SK-N-SH (cell line): ENCODE data around the gene MPHOSPH8. TPM values are rescaled to one million over a fixed set of nuclear protein-coding genes. Genes with fewer than 3 reads are reported as not detected.

Source experiments
- CTCF ChIA-PET: fragments of 300-600, 350-600 bp; formaldehyde crosslinking; extraction: SDS; loops from one replicate; lab custom pipeline; 2021; lab: Yijun Ruan, JAX
- POLR2A ChIA-PET: fragments of 350-600 bp; sonication (Branson Sonifier 250); formaldehyde crosslinking; extraction: SDS; loops from one replicate; lab custom pipeline; 2020; ENCODE audit warnings: antibody characterized with exemption, inconsistent platforms; lab: Yijun Ruan, JAX
- DNase-seq: peaks from one replicate; pipeline ENCODE4 v3.0.0; 2012
- H2AFZ ChIP-seq: fragments of 200-600 bp; sonication (generic); 2 replicates; pipeline ENCODE4 v1.8.1; 2016; ENCODE audit warnings: antibody characterized with exemption, mild to moderate bottlenecking, low read depth
- H3F3A ChIP-seq: fragments of 200-600 bp; sonication (generic); replicated peaks from 2 replicates; pipeline ENCODE3; 2016; ENCODE audit warnings: antibody characterized with exemption, mild to moderate bottlenecking; ENCODE audit not compliant: insufficient read depth
- H3K27ac ChIP-seq, 2 experiments: fragments of 200-500 bp in 1 of 2; fragments of 200-600 bp in 1 of 2; sonication (Bioruptor generic) in 1 of 2; sonication (generic), shearing (Covaris generic) in 1 of 2; 2 replicates each; pipeline versions ENCODE4 v1.5.1 to v1.6.1; 2014 to 2016; ENCODE audit warnings: low read depth in 2 of 2, inconsistent platforms in 1 of 2, low read length in 1 of 2, mild to moderate bottlenecking in 1 of 2, mixed read lengths in 1 of 2
- H3K27me3 ChIP-seq: fragments of 200-600 bp; sonication (generic), shearing (Covaris generic); 2 replicates; pipeline ENCODE4 v1.6.1; 2016; ENCODE audit warnings: mixed run types; ENCODE audit not compliant: insufficient read depth
- H3K36me3 ChIP-seq, 2 experiments: fragments of 200-500 bp in 1 of 2; fragments of 200-600 bp in 1 of 2; sonication (Bioruptor generic) in 1 of 2; sonication (generic) in 1 of 2; replicated peaks in 1 of 2; 2 replicates each; pipeline versions ENCODE3 to v1.5.1; 2014 to 2016; ENCODE audit warnings: low read length in 1 of 2, mild to moderate bottlenecking in 1 of 2; ENCODE audit not compliant: insufficient read depth in 2 of 2, control insufficient read depth in 1 of 2
- H3K4me1 ChIP-seq, 2 experiments: fragments of 200-500 bp in 1 of 2; fragments of 200-600 bp in 1 of 2; sonication (Bioruptor generic) in 1 of 2; sonication (generic), shearing (Covaris generic) in 1 of 2; 2 replicates each; pipeline versions ENCODE4 v1.5.1 to v1.6.1; 2014 to 2016; ENCODE audit warnings: low read depth in 1 of 2, low read length in 1 of 2, mixed run types in 1 of 2; ENCODE audit not compliant: insufficient read depth in 2 of 2, control insufficient read depth in 1 of 2
- H3K4me2 ChIP-seq: fragments of 200-600 bp; sonication (generic), shearing (Covaris generic); 2 replicates; pipeline ENCODE4 v1.6.1; 2017; ENCODE audit warnings: mixed run types
- H3K4me3 ChIP-seq, 2 experiments: fragments of 200-500 bp in 1 of 2; fragments of 200-600 bp in 1 of 2; sonication (Bioruptor generic) in 1 of 2; sonication (generic), shearing (Covaris generic) in 1 of 2; 2 replicates each; pipeline versions ENCODE4 v1.5.1 to v1.8.1; 2014 to 2016; ENCODE audit warnings: low read depth in 2 of 2, inconsistent platforms in 1 of 2, low read length in 1 of 2, mild to moderate bottlenecking in 1 of 2, mixed read lengths in 1 of 2, moderate library complexity in 1 of 2
- H3K79me2 ChIP-seq: fragments of 200-600 bp; sonication (generic); 2 replicates; pipeline ENCODE4 v1.8.1; 2017; ENCODE audit warnings: mild to moderate bottlenecking; ENCODE audit not compliant: insufficient read depth
- H3K9ac ChIP-seq: fragments of 200-600 bp; sonication (generic); 2 replicates; pipeline ENCODE4 v1.6.1; 2017; ENCODE audit warnings: mixed run types
- H3K9me2 ChIP-seq: fragments of 200-600 bp; sonication (generic); 2 replicates; pipeline ENCODE4 v1.6.1; 2017; ENCODE audit warnings: mixed run types
- H3K9me3 ChIP-seq: fragments of 200-600 bp; sonication (generic); 2 replicates; pipeline ENCODE4 v1.6.1; 2017; ENCODE audit warnings: mixed run types, mild to moderate bottlenecking, moderate library complexity
- H4K20me1 ChIP-seq: fragments of 200-600 bp; sonication (generic); 2 replicates; pipeline ENCODE4 v1.6.1; 2017; ENCODE audit warnings: mild to moderate bottlenecking, mixed run types; ENCODE audit not compliant: insufficient read depth
- CTCF ChIP-seq: fragments of 200-600 bp; sonication (generic); IDR thresholded peaks from 2 replicates; pipeline ENCODE4 v1.6.1; 2017; ENCODE audit warnings: antibody characterized with exemption, mild to moderate bottlenecking, moderate library complexity
- EP300 ChIP-seq, 2 experiments: IDR thresholded peaks; 2 replicates each; pipeline versions ENCODE4 v1.4.0 to v1.6.1; 2012; ENCODE audit warnings: borderline replicate concordance in 1 of 2, low read depth in 1 of 2, low read length in 1 of 2
- GATA2 ChIP-seq: sonication (generic); formaldehyde crosslinking; IDR thresholded peaks from 2 replicates; pipeline ENCODE4 v1.5.0; 2020; ENCODE audit warnings: mild to moderate bottlenecking, missing genetic modification reagents
- IRF3 ChIP-seq: fragments of 150-350 bp; IDR thresholded peaks from 2 replicates; pipeline ENCODE4 v1.6.1; 2016; ENCODE audit warnings: mild to moderate bottlenecking, low read depth, low read length
- JUND ChIP-seq: IDR thresholded peaks from 2 replicates; pipeline ENCODE4 v1.4.0; 2012
- MEF2A ChIP-seq: IDR thresholded peaks from 2 replicates; pipeline ENCODE4 v1.4.0; 2012; ENCODE audit warnings: low read depth, borderline replicate concordance
- MXI1 ChIP-seq: IDR thresholded peaks from 2 replicates; pipeline ENCODE4 v1.6.1; 2012; ENCODE audit warnings: mild to moderate bottlenecking, low read depth, low read length, improper control_type of control experiment
- NRF1 ChIP-seq: IDR thresholded peaks from 2 replicates; pipeline ENCODE4 v1.6.1; 2012; ENCODE audit warnings: low read depth, mild to moderate bottlenecking, low read length
- POLR2AphosphoS5 ChIP-seq: IDR thresholded peaks from 2 replicates; pipeline ENCODE4 v1.6.1; 2012; ENCODE audit warnings: low read depth, low read length
- RAD21 ChIP-seq: IDR thresholded peaks from 2 replicates; pipeline ENCODE4 v1.6.1; 2012; ENCODE audit warnings: mild to moderate bottlenecking, low read length
- RFX5 ChIP-seq: IDR thresholded peaks from 2 replicates; pipeline ENCODE4 v1.6.1; 2012; ENCODE audit warnings: mild to moderate bottlenecking, improper control_type of control experiment, low read length
- RXRA ChIP-seq: IDR thresholded peaks from 2 replicates; pipeline ENCODE4 v1.4.0; 2012; ENCODE audit warnings: low read depth, mild to moderate bottlenecking, borderline replicate concordance
- SMC3 ChIP-seq: IDR thresholded peaks from 2 replicates; pipeline ENCODE4 v1.6.1; 2012; ENCODE audit warnings: low read depth, low read length, improper control_type of control experiment
- TCF12 ChIP-seq: IDR thresholded peaks from 2 replicates; pipeline ENCODE4 v1.4.0; 2012
- USF1 ChIP-seq: IDR thresholded peaks from 2 replicates; pipeline ENCODE4 v1.4.0; 2012; ENCODE audit warnings: low read depth, borderline replicate concordance
- USF2 ChIP-seq: fragments of 150-350 bp; IDR thresholded peaks from 2 replicates; pipeline ENCODE4 v1.6.1; 2017; ENCODE audit warnings: antibody characterized with exemption, low read length, low read depth, borderline replicate concordance
- WGBS: methylation state at CpG from one replicate; pipeline ENCODE4 v1.1.6; 2017; ENCODE audit warnings: low lambda C conversion rate; 5-methylcytosine and 5-hydroxymethylcytosine counted together
- polyA plus RNA-seq, 3 experiments: library from polyadenylated mRNA; depleted of rRNA; stranded (reverse); fragments of >200 nt; gene quantifications; 2 replicates each; pipeline ENCODE4 v1.2.3, GENCODE V29; 2012

MPHOSPH8 gene
- polyA plus RNA-seq, 1 of the 3 experiments (the other 2 are of a cell fraction): 11.1 TPM

- WGBS: 96% methylated on average over 3 of the region's 3 CpGs
- H3K79me2 ChIP-seq: peaks cover 49% of the 10 kb centered on the region
Observed at GRCh38 chr13:19643652-19644051, 10.2 kb downstream of the MPHOSPH8 start.

GRCh38 chr13:19645000-19645399 lies 11.5 kb downstream of the MPHOSPH8 start:
- Histone ChIP-seq H3K27ac (no peak overlapping the region), H3K4me1 (no peaks in the 10 kb centered on the region), H3K9ac (no peak overlapping the region), H3K4me3 (no peak overlapping the region), H3F3A (no peaks in the 10 kb centered on the region), H3K36me3 (peaks cover 56 to 58% of the 10 kb centered on the region in 2 experiments), H3K27me3 (no peaks in the 10 kb centered on the region), H3K4me2 (no peak overlapping the region), H4K20me1 (no peaks in the 10 kb centered on the region), H3K9me2 (no peaks in the 10 kb centered on the region), H3K9me3 (no peaks in the 10 kb centered on the region), H3K79me2 (peaks cover 36% of the 10 kb centered on the region), H2AFZ (no peak overlapping the region)
- CTCF ChIA-PET: no interaction called here
- POLR2A ChIA-PET: no interaction called here
- WGBS: 100% methylated on average over 2 of the region's 2 CpGs
- DNase-seq: no peak
- no peak for TF ChIP-seq EP300 (IDR thresholded peaks at IDR 0.05; ENCODE audit: borderline replicate concordance in 1 of 2, low read depth in 1 of 2, low read length in 1 of 2)
- no peak for TF ChIP-seq SMC3
- TF ChIP-seq POLR2AphosphoS5: no peak
- no peak for TF ChIP-seq USF2
- TF ChIP-seq JUND: no peak
- no peak for TF ChIP-seq RXRA
- TF ChIP-seq MEF2A: no peak
- no peak for TF ChIP-seq RAD21
- TF ChIP-seq RFX5: no peak

More at GRCh38 chr13:19643652-19644051, 10.2 kb downstream of the MPHOSPH8 start:
- H3K9me2 ChIP-seq: no peaks in the 10 kb centered on the region
- ChIA-PET CTCF (no interaction called here), POLR2A (no interaction called here)
- H3K4me2 ChIP-seq: no peak overlapping the region
- no peaks in the 10 kb centered on the region for H3K27me3 ChIP-seq
- no peaks in the 10 kb centered on the region for H3F3A ChIP-seq
- no peaks in the 10 kb centered on the region for H3K4me1 ChIP-seq
- no peak overlapping the region for H3K9ac ChIP-seq
- peaks cover 42 to 45% of the 10 kb centered on the region in 2 experiments for H3K36me3 ChIP-seq
- no peak overlapping the region for H2AFZ ChIP-seq
- H3K27ac ChIP-seq: no peak overlapping the region
- TF ChIP-seq RAD21 (no peak), MXI1 (no peak), CTCF (no peak), SMC3 (no peak), EP300 (IDR thresholded peaks at IDR 0.05; ENCODE audit: borderline replicate concordance in 1 of 2, low read depth in 1 of 2, low read length in 1 of 2) (no peak), TCF12 (no peak), NRF1 (no peak), USF1 (no peak), GATA2 (CRISPR knock-in tag) (no peak), RFX5 (no peak), POLR2AphosphoS5 (no peak), IRF3 (no peak)
- TF ChIP-seq, all 33 proteins: peak for 0
- no peak for DNase-seq
- H4K20me1 ChIP-seq: no peaks in the 10 kb centered on the region
- no peak overlapping the region for H3K4me3 ChIP-seq
- no peaks in the 10 kb centered on the region for H3K9me3 ChIP-seq
